HL-60 (cell line): ENCODE measurements around the gene RFX1.

Experiments used
- GABPA ChIP-seq: IDR thresholded peaks from 2 replicates; pipeline ENCODE4 v1.6.1; 2012; ENCODE audit warnings: low read depth
- POLR2AphosphoS5 ChIP-seq: IDR thresholded peaks from 2 replicates; pipeline ENCODE4 v1.6.1; 2012; ENCODE audit warnings: low read depth
- TF ChIP-seq, protein P1 (sequence below): IDR thresholded peaks from one replicate; pipeline ENCODE4 v1.5.1; 2011; ENCODE audit warnings: low read length, control low read depth, inconsistent platforms; ENCODE audit not compliant: insufficient read depth
- TF ChIP-seq, protein P2 (sequence below): IDR thresholded peaks from 2 replicates; pipeline ENCODE4 v1.6.1; 2012; ENCODE audit warnings: low read depth; ENCODE audit not compliant: insufficient replicate concordance

GRCh38 chr19:13938301-13939064 lies 67.6 kb downstream of the RFX1 start, which contains the start of gene PODNL1:
- TF ChIP-seq, protein P1, sequence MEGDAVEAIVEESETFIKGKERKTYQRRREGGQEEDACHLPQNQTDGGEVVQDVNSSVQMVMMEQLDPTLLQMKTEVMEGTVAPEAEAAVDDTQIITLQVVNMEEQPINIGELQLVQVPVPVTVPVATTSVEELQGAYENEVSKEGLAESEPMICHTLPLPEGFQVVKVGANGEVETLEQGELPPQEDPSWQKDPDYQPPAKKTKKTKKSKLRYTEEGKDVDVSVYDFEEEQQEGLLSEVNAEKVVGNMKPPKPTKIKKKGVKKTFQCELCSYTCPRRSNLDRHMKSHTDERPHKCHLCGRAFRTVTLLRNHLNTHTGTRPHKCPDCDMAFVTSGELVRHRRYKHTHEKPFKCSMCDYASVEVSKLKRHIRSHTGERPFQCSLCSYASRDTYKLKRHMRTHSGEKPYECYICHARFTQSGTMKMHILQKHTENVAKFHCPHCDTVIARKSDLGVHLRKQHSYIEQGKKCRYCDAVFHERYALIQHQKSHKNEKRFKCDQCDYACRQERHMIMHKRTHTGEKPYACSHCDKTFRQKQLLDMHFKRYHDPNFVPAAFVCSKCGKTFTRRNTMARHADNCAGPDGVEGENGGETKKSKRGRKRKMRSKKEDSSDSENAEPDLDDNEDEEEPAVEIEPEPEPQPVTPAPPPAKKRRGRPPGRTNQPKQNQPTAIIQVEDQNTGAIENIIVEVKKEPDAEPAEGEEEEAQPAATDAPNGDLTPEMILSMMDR, result no peak
- TF ChIP-seq POLR2AphosphoS5, result no peak
- TF ChIP-seq, protein P2, sequence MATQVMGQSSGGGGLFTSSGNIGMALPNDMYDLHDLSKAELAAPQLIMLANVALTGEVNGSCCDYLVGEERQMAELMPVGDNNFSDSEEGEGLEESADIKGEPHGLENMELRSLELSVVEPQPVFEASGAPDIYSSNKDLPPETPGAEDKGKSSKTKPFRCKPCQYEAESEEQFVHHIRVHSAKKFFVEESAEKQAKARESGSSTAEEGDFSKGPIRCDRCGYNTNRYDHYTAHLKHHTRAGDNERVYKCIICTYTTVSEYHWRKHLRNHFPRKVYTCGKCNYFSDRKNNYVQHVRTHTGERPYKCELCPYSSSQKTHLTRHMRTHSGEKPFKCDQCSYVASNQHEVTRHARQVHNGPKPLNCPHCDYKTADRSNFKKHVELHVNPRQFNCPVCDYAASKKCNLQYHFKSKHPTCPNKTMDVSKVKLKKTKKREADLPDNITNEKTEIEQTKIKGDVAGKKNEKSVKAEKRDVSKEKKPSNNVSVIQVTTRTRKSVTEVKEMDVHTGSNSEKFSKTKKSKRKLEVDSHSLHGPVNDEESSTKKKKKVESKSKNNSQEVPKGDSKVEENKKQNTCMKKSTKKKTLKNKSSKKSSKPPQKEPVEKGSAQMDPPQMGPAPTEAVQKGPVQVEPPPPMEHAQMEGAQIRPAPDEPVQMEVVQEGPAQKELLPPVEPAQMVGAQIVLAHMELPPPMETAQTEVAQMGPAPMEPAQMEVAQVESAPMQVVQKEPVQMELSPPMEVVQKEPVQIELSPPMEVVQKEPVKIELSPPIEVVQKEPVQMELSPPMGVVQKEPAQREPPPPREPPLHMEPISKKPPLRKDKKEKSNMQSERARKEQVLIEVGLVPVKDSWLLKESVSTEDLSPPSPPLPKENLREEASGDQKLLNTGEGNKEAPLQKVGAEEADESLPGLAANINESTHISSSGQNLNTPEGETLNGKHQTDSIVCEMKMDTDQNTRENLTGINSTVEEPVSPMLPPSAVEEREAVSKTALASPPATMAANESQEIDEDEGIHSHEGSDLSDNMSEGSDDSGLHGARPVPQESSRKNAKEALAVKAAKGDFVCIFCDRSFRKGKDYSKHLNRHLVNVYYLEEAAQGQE, result no peak
- TF ChIP-seq GABPA, result no peak
